SU-DHL-6 (cell line): ENCODE data around the gene AXIN1.
"Not testable (repeated sequence)": the region's sequence is repeated elsewhere in the genome, so short reads cannot be mapped to it uniquely, and the experiment has no call there.

Experiments
- EZH2phosphoT487 ChIP-seq: fragments of 200-600 bp; sonication (generic), shearing (Covaris generic); conservative IDR thresholded peaks from 2 replicates; pipeline ENCODE4 v1.6.1; 2018; ENCODE audit warnings: mild to moderate bottlenecking, antibody characterized with exemption, low read length, moderate library complexity, mixed read lengths
- TF ChIP-seq, protein P1 (sequence below): fragments of 200-600 bp; sonication (generic); IDR thresholded peaks from one replicate; pipeline ENCODE4 v1.5.1; 2017; ENCODE audit warnings: antibody characterized with exemption, mild to moderate bottlenecking, low read length, moderate library complexity; ENCODE audit not compliant: insufficient read depth, poor library complexity, severe bottlenecking

- TF ChIP-seq, protein P1, sequence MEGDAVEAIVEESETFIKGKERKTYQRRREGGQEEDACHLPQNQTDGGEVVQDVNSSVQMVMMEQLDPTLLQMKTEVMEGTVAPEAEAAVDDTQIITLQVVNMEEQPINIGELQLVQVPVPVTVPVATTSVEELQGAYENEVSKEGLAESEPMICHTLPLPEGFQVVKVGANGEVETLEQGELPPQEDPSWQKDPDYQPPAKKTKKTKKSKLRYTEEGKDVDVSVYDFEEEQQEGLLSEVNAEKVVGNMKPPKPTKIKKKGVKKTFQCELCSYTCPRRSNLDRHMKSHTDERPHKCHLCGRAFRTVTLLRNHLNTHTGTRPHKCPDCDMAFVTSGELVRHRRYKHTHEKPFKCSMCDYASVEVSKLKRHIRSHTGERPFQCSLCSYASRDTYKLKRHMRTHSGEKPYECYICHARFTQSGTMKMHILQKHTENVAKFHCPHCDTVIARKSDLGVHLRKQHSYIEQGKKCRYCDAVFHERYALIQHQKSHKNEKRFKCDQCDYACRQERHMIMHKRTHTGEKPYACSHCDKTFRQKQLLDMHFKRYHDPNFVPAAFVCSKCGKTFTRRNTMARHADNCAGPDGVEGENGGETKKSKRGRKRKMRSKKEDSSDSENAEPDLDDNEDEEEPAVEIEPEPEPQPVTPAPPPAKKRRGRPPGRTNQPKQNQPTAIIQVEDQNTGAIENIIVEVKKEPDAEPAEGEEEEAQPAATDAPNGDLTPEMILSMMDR = not testable (repeated sequence)
- not testable (repeated sequence) for TF ChIP-seq EZH2phosphoT487
Measured at GRCh38 chr16:258091-258490, 94.4 kb downstream of the AXIN1 start.
